Central memory CD4-positive, alpha-beta T cell (primary cell): Measurements from ENCODE around the gene HLCS.
A peak's percentile ranks its signal among the peaks of the same experiment; 100 is the strongest.
"Not testable (repeated sequence)": the region's sequence is repeated elsewhere in the genome, so short reads cannot be mapped to it uniquely, and the experiment has no call there.

ENCODE experiments used
- DNase-seq: peaks from one replicate; pipeline ENCODE4 v3.0.0; 2022

Gene HLCS

DNA sequence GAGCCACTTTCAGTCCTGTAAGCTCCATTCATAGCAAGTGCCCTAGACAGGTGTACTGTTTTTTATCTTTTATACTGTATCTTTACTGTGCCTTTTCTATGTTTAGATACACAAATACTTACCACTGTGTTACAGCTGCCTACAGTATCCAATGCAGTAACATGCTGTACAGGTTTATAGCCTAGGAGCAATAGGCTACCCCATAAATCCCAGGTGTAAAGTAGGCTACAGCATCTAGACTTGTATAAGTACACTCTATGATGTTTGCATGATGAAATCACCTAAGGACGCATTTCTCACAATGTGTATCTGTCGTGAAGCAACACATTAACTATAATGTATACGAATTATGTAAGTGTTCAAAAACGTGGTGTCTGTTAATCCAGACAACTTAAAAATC is 10.7 kb downstream of the HLCS start:
- DNase-seq: no peak

DNA sequence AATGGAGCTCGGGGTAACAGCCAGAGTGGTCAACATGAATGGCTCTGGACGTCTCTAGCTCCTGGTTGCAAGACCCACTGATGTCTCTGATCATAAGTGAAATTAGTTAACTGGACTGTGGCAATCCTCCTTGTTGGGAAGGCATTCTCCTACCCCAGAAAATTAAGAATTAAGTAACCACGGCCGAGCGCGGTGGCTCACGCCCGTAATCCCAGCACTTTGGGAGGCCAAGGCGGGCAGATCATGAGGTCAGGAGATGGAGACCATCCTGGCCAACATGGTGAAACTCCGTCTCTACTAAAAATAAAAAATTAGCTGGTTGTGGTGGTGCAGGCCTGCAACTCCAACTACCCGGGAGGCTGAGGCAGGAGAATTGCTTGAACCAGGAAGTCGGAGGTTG is 14.1 kb downstream of the HLCS start:
- not testable (repeated sequence) for DNase-seq

DNA sequence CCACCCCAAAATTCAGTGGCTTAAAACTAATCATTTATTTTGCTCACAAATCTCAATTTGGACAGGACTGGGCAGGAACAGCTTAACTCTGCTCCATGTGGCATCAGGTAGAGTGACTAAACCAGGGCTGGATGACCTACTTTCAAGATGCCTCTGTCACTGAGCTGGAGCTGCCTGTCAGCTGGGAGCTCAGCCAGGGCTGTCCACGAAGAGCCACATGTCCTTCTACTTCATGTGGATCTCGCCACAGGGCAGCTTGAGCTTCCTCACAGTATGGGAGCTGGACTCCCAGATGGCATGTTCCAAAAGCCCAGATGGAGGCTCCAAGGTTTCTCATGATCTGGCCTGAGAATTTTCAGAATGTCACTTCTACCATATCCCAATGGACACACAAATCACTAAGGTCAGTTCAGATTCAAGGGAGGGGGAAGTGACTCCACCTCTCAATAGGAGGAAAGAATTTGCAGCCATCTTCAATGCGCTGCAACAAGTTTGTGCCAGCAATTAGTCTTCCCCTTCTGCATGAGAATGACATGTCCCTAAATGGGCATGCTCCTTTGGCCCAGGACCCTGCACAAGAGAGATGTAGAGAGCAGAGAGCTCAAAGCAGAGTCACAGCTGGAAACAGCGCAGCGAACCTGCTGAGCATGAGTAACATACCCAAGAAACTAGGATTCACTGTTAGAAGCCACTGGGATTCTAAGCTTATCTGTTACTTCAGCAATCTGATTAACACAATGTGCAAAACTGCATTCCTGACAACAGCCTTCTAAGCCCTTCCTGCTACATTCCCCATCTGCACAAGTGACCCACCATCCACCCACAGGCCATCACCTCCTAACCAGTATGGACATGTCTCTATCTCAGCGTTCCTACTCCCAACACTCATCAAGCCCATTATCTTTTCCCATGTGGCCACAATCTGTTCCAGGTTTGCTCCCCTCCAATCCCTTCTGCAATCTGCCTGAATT is 17.0 kb downstream of the HLCS start:
- no peak for DNase-seq

DNA sequence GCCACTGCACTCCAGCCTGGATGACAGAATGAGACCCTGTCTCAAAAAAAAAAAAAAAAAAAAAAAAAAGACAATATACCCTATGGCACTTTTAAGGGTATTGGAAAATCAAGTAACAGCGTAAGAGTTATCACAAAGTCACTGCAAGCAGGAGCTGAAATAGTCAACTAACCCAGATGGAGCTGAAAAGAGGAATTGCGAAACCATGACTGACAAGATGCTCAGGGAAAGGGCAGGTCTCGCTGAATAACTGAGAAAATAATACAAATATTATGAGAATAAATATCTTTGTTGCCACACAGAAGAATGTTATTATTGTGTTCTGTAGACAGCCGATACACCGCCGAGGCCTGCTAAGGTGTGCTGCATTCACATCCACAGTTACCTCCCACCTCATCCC is 17.8 kb downstream of the HLCS start:
- DNase-seq: no peak

DNA sequence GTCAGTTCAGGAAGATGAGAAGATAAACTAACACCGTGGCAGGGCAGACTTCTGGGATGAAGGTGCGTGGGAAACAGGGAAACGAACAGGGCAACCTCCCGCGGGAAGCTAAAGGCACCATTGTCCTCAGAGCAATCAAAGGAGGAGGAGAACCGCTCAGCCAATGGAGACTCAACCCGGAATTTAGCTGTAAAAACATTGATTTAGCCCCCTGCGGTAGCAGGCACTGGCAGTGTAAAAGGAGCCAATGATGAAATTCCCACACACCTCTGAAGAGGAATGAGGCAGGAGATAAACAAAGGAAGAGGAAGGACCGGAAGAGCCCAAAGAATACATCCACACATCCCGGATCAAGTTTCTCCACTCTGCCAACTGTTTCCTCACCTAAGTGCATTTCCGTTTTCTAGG is 19.5 kb downstream of the HLCS start:
- no peak for DNase-seq

DNA sequence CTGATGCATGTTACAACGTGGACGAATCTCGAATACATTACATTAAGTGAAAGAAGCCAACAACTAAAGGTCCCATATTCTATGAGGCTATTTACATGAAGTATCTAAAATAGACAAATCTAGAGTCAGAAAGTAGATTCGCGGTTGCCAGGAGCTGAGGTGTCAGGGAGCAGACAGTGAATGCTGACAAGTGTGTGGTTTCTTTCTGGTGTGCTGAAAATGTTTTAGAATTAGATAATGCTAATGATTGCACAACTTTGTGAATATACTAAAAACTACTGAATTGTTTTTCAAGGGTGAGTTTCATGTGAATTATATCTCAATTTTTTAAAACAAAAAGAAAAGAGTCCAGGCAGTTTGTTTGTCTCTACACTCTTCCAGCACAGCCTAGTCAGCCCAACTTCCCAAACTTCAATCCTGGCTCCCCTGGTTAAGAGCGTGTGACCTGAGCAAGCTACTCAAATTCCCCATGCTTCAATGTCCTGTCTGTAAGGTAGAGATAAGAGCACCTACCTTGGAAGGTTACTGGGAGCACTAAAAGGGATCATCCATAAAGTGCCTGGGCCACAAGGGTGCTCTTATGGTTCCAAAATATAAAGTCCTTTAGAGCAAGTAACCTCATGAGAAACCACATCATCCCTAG is 20.9 kb downstream of the HLCS start:
- DNase-seq: no peak

DNA sequence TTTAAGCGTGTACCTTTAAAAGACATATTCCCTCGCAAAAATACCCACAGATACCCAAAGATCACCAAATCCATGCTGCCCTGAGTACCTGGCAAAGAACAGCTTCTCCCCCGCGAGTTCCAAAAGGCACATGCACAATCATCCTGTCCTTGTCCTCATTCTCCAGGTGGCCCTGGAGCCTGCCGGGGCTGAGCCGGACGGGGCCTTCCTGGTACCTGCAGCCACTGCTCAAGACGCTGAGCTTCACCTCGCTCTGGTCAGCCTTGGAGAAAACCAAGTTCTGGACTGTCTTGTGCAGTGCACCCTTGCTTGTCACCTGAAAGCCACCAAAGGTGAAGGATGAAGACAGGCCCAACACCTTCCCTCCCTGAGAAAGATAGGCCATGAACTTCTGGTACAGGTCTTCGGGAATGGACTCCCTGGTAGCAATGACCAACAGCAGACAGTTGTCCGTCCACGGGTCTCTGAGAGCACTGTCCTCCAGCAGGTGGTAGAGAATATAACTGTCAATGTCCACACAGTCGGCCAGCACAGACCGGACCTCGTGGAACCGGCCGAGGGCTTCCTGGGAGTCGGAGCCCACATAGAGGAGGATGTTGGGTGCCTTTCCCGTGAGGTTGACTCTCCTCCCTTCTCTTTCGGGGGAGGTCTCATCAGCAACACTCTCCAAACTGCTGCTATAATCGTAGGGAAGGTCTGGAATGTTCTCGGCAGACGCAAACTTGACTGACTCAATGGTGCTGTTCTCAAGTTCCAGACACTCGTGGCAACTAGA is 29.9 kb downstream of the HLCS start:
- no peak for DNase-seq

DNA sequence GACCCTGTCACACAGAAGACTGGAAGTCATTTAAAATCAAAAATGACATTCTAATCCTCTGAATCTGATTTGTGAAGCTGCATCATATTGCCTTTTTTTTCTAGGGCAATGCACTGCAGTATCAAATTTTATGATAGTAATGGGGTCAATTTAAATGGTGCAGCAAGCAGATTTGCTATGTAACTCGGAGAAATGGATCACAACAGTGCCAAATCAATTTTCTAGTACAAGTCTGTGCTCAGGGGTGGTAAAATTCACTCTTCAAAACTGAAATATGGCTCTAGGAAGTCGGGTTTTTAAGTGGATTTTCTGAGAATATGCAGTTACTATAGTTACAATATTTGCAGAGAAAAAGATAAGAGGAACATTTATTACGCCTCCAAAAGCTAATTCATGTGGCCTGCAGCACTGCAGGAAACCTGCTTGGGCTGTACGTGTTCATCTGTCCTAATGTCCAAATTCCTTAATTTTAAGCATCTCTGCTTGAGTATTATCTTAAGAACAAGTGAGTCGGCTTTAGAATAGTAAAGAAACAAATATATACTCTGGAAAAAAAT is 31.5 kb downstream of the HLCS start:
- no peak for DNase-seq

DNA sequence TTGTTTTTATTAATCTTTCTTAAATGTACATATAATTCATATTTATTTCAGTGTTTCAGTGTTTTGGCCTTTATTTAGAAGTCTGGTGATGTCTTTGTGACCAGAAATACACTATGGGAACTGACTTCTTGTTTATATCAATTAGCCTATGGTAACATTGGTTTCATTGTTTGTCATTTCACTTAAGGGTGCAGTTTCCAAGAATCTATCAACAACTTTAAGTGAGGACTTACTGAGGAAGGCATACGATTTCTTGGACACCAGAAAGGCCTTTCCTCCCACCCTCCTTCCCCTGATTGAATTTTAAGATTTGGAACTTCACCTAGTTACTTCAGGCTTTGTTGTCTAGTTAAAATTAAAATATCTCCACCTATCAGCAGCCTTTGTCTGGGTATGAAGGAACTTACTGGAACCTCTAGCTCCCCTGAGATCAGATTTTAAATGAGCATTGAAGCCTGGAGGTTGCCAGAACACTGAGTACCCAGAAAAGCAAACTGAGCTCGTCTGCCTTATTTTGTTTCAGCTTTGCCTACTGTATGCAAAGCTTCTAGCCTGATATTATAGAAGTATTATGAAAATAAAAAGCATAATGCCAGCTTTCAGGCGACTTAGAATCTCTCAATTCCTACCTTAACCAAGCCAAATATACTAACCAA is 34.2 kb downstream of the HLCS start:
- DNase-seq: no peak

DNA sequence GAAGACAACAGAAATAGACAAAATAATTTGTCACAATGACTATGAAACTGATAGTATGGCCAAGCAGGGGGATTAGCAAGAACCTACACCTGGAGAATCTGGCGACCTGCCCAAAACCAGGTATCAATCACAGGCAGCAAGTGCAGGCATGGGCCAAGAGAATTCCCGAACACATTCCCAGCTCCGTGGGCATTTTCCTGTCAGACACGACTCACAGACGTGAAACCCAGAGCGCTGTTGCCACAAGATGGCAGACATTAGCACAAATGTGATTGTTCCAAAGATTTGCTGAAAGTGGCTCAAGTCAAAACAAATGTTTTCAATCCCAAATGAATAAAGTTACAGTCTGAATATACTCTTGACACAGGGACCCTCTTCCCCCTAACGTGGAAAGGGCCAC is 36.8 kb downstream of the HLCS start:
- no peak for DNase-seq

DNA sequence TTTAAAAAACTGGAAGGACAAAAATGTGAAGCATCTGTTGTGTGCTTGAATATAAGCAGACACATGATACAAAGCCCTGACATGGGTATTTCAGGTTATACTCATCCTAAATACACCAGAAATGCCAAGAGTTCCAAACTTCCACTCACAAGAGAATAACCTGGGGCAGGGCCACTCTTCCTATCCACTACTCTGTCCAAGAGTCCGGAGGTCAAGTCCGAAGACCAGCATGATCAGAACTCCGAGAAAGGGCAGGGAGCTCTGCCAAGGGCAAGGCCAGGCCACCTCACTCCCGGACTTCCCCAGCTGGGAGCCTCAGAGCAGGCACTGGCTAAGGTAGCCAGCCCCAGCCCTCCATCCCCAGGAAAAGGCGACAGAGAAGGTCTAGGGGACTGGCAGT is 37.5 kb downstream of the HLCS start:
- DNase-seq: no peak

DNA sequence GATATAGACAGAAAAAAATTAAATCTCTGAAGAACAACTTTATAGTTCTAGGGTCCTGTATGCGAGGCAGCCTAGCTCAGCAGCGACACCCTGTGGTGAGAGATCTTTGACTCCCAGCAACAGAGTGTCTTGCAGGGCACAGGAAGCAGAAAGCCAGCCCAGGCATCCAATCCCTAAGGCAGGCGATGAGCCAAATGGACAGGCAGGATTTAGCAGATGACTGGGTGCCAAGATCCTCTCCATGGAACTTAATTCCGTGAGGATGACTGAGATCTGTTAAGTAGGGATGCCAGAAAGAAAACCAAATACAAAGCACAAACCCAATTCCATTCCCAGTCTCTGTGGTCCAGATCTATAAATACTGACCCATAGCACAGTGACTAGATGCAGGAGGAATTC is 38.8 kb downstream of the HLCS start:
- peak; percentile 31 for DNase-seq

DNA sequence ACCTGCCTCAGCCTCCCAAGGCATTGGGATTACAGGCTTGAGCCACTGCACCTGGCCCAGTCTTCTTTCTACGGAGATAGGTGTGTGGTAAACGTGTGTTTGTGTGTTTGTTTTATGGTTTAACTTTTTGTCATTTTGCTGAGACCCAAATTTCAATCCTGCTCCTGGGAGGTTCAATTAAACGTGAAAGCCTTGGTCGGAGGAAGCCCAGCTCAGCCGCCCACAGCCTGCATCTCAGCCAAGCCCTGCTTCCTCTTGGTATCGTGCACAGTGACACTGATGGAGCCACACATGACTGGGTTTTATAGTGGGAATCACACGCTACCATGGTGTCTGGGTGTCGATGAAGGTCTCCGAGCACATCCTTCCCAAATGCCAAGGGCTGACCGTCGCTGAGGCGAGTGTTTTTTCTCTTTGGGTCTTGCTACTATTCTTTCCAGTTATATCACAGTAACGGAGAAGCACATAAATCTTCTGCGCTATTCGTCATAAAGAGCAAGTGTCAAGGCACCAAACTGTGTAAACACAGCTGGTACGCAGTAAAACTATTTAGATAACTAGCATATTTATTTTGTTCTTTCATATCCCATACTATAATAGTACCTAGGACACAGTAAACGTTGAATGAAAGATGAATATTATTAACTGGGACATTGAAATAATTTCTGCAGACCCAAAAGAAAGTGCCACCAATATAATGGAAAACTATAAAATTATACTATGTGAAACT is 39.3 kb downstream of the HLCS start:
- DNase-seq: no peak

DNA sequence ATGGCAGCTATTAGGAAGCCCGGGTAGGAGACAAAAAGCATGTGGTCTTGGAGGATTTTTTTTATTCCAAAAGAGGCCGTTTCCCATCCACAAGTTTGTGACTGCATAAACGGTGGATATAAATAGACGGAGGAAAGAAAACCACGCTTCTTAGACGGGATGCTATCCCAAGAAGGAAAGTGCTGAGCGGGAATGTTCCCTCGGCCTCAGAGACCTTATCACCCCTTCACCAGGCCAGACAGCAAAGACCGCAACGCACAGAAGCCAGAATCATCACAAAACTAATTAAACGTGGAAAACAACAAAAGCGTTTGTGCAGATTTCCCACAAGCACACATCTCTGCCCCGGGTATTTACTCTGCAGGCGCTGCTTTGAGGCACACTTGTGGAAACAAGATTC is 43.2 kb downstream of the HLCS start:
- no peak for DNase-seq

DNA sequence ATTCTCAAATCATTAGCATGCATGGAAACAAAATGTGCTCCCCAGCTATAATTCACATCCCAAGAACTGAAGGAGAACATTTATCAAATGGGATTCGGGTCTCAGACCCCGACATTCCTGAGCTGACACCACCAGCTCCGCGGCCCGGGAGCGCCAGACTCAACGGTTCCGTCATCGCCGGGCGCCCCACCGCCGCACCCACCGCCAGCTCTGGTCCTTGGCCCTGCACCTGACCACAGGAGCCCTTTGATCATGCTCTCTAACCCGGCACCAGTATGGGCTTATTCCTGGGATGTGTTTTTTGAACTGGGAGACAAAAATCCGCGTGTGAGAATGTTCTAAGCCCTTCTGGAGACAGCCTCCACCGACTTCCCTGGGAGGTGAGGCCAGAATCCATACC is 43.6 kb downstream of the HLCS start:
- DNase-seq: no peak

DNA sequence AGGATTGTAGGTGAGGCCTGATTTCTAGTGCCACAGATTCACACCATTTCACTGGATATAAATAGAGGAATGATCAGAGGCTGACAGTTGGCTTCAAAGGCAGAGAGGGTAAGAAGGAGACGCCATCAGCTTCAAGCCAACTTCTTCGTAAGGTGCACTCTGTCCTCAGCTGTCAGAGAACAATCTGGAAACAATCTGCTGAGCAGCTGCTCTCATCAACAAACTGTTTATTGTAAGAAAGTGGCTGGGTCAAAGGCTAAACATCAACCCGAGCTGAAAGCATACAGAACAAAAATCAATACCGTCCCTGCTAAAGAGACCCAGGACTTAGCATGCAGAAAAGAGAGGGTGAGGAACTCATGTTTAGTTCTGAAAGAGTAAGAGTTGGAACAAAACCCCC is 48.2 kb downstream of the HLCS start:
- DNase-seq: no peak

DNA sequence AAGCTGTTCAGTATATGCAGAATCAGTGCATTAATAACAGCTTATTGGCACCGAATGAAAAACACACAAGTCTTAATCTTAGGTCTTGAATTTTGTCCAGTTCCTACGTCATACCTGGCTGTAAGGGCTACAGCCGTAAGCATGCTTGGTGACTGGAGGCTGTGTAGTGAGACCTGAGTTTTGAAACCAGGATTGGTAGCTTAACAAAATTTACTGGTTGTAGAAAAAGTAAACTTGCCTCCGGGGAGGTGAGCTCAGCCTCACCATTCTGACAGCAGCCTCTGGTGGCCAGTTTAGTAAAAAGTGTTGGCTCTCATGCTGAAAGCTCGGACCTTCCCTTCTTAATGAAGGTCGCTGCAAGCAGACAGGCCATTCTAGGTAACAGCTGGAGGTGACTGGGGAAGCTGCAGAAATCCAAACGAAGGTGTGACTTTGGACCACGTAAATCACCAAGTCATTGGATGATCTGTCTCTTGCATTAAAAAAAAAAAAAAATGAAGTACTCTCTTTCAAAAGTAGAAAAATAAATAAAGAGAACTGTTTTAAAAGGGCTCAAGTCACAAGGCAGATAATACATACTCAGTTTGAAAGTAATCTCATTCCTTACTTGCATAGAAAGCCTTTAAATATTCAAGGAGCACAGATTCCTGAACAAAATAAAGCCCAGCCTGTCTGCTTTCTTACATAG is 48.9 kb downstream of the HLCS start:
- DNase-seq: no peak

DNA sequence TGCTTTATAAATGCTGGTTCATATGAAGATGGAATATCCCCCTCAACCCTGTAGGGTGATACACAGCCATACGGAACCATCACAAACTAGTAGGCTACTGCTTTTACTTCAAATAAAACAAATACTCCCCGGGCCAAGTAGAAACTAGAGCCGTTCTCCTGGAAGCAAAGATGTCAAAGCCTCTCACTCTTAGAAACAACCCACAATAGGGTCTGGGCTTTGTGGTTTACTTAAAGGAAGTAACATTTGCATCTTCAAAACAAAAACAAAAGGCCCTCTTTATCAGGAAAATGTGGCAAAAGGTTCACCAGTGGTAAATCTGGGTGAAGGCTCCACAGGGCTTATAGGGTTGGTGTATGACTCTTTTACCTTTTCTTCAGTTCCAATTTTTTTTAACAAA is 49.8 kb downstream of the HLCS start:
- DNase-seq: no peak

DNA sequence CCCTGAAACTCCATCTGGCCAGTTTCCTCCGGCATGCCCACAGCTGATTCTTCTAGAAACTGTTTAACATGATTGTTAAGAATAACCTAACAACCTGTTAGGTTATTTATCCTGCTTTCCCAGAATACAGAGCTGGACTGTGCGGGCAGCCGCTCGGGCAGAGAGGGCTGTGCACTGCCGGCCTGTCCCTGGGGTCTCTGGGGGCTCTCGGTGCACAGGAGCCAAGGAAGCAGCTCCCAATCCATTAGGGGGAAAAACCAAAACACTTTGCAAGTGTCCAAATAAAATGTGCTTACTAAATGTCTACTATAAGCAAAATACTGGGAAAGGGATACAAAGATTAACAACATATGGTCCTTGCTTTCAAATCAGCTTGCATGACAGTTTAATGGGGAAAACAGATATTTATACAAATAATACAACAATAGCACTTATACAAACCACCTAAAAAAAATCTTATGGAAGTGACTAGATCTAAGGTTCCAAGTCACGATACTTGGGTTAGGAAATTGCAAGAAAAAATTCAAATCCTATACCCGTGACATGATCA is 50.7 kb downstream of the HLCS start:
- DNase-seq: no peak

DNA sequence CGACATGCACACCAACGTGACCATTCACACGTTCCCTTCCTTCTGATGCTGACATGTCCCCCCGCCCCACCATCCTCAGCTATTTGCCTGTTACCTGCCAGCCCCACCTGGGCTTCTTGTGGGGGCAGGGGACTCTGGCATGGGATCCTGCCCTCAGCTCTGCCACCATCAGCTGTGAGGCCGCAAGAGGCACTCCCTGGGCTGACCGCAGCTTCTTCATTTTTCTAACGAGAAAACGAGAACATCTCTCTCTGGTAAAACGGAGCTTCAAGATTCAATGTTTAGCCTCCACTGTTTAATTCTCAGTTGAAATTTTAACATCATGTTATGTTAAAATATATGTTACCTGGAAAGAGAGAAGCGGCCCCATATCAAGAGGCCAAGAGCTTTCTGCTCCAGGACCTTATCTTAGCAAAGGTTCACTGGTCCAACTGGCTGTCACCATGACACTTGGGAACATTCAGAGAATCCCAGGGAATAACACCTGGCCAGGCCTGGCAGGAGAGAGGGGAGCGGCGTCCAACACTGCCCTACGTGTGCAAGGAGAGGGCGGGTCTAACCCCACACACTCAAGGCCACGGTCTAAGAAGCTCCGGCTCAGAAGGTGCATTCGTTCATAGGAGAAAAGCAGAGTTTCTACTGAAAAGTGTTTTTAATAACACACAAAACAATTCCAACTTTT is 51.3 kb downstream of the HLCS start:
- DNase-seq: no peak
